Astrocyte (in vitro differentiated cells and primary cell): Measurements from ENCODE around the gene OLA1. TPM values are rescaled to one million over a fixed set of nuclear protein-coding genes. Genes with fewer than 3 reads are reported as not detected.

Source experiments
- DNase-seq: peaks from one replicate; pipeline ENCODE4 v3.0.0-alpha.2; 2010; ENCODE audit warnings: low read depth
- FAIRE-seq: peaks from 2 replicates; lab custom pipeline; 2011; peaks lifted over from hg19 to GRCh38; lab: Jason Lieb, UNC
- H2AFZ ChIP-seq: 2 replicates; pipeline ENCODE4 v1.6.0; 2012; ENCODE audit warnings: low read depth, low read length, inconsistent platforms
- H3K27ac ChIP-seq: 2 replicates; pipeline ENCODE4 v1.5.1; 2011; ENCODE audit warnings: low read depth, low read length, inconsistent platforms
- H3K27me3 ChIP-seq: 2 replicates; pipeline ENCODE4 v1.6.0; 2011; ENCODE audit warnings: low read length, inconsistent platforms; ENCODE audit not compliant: insufficient read depth
- H3K36me3 ChIP-seq: 2 replicates; pipeline ENCODE4 v1.5.1; 2011; ENCODE audit warnings: low read length, inconsistent platforms; ENCODE audit not compliant: insufficient read depth
- H3K4me1 ChIP-seq: 2 replicates; pipeline ENCODE4 v1.5.1; 2011; ENCODE audit warnings: low read length, inconsistent platforms; ENCODE audit not compliant: insufficient read depth
- H3K4me2 ChIP-seq: 2 replicates; pipeline ENCODE4 v1.6.0; 2012; ENCODE audit warnings: low read length, inconsistent platforms
- H3K4me3 ChIP-seq: 2 replicates; pipeline ENCODE4 v1.5.1; 2011; ENCODE audit warnings: low read depth, mild to moderate bottlenecking, low read length, inconsistent platforms; ENCODE audit not compliant: insufficient read depth
- H3K79me2 ChIP-seq: 2 replicates; pipeline ENCODE4 v1.6.0; 2012; ENCODE audit warnings: mild to moderate bottlenecking, low read length, inconsistent platforms; ENCODE audit not compliant: insufficient read depth
- H3K9ac ChIP-seq: 2 replicates; pipeline ENCODE4 v1.6.0; 2012; ENCODE audit warnings: mild to moderate bottlenecking, low read length, inconsistent platforms
- H3K9me3 ChIP-seq: 2 replicates; pipeline ENCODE4 v1.5.1; 2012; ENCODE audit warnings: low read depth, mild to moderate bottlenecking, low read length, inconsistent platforms; ENCODE audit not compliant: insufficient read depth
- H4K20me1 ChIP-seq: 2 replicates; pipeline ENCODE4 v1.6.0; 2012; ENCODE audit warnings: low read length, inconsistent platforms; ENCODE audit not compliant: insufficient read depth
- H3K27ac Mint-ChIP-seq: one replicate; pipeline ENCODE4 v1.8.0; 2021; ENCODE audit warnings: mild to moderate bottlenecking, mixed read lengths; ENCODE audit not compliant: unreplicated experiment
- H3K27me3 Mint-ChIP-seq: one replicate; pipeline ENCODE4 v1.8.0; 2021; ENCODE audit warnings: low read depth, mixed read lengths; ENCODE audit not compliant: unreplicated experiment
- H3K36me3 Mint-ChIP-seq: one replicate; pipeline ENCODE4 v1.8.0; 2021; ENCODE audit warnings: low read depth, mixed read lengths; ENCODE audit not compliant: unreplicated experiment
- H3K4me1 Mint-ChIP-seq: one replicate; pipeline ENCODE4 v1.8.0; 2021; ENCODE audit warnings: low read depth, mixed read lengths; ENCODE audit not compliant: unreplicated experiment
- H3K4me3 Mint-ChIP-seq: one replicate; pipeline ENCODE4 v1.8.0; 2021; ENCODE audit warnings: mild to moderate bottlenecking, moderate library complexity, mixed read lengths; ENCODE audit not compliant: unreplicated experiment
- H3K9me3 Mint-ChIP-seq: one replicate; pipeline ENCODE4 v1.8.0; 2021; ENCODE audit warnings: mild to moderate bottlenecking, mixed read lengths; ENCODE audit not compliant: unreplicated experiment
- CTCF ChIP-seq: IDR thresholded peaks from 2 replicates; pipeline ENCODE4 v1.5.1; 2011; ENCODE audit warnings: low read depth, mild to moderate bottlenecking, inconsistent platforms, low read length, moderate library complexity; ENCODE audit not compliant: insufficient read depth
- EZH2 ChIP-seq: IDR thresholded peaks from 2 replicates; pipeline ENCODE4 v1.6.1; 2012; ENCODE audit warnings: mild to moderate bottlenecking, low read length, inconsistent platforms; ENCODE audit not compliant: insufficient read depth
- total RNA-seq: library from RNA; stranded (reverse); gene quantifications from 2 replicates; pipeline ENCODE4 v1.2.1, GENCODE V29; 2021

OLA1 gene
- total RNA-seq, 1 donor from 2014 or later = 104 TPM

GRCh38 chr2:174209325-174209724 lies 39.0 kb downstream of the OLA1 start:
- H3K4me3 Mint-ChIP-seq = no peak overlapping the region
- H3K4me2 ChIP-seq = no peak overlapping the region
- H3K4me1 Mint-ChIP-seq = peaks cover 6% of the 10 kb centered on the region
- no peaks in the 10 kb centered on the region for H3K36me3 ChIP-seq
- no peaks in the 10 kb centered on the region for H3K27me3 ChIP-seq
- TF ChIP-seq EZH2 (no peak), CTCF (no peak)
- peaks cover 2% of the 10 kb centered on the region for H3K36me3 Mint-ChIP-seq
- peaks cover 68% of the 10 kb centered on the region for H3K79me2 ChIP-seq
- FAIRE-seq (no peak), DNase-seq (no peak)
- no peak overlapping the region for H3K27ac Mint-ChIP-seq
- no peaks in the 10 kb centered on the region for H3K27me3 Mint-ChIP-seq
- no peak overlapping the region for H3K4me3 ChIP-seq
- H3K9me3 Mint-ChIP-seq = no peaks in the 10 kb centered on the region
- no peak overlapping the region for H2AFZ ChIP-seq
- no peak overlapping the region for H3K27ac ChIP-seq
- H3K4me1 ChIP-seq = no peaks in the 10 kb centered on the region
- H3K9me3 ChIP-seq = no peaks in the 10 kb centered on the region
- H3K9ac ChIP-seq = no peak overlapping the region
- peaks cover 40% of the 10 kb centered on the region for H4K20me1 ChIP-seq

GRCh38 chr2:174208026-174208425 lies 40.3 kb downstream of the OLA1 start:
- Histone ChIP-seq H2AFZ (no peak overlapping the region), H3K27ac (no peak overlapping the region), H3K79me2 (peaks cover 61% of the 10 kb centered on the region), H3K4me3 (no peak overlapping the region), H3K9me3 (no peaks in the 10 kb centered on the region), H3K27me3 (no peaks in the 10 kb centered on the region), H3K36me3 (no peaks in the 10 kb centered on the region), H3K4me2 (no peak overlapping the region), H4K20me1 (peaks cover 37% of the 10 kb centered on the region), H3K9ac (no peak overlapping the region), H3K4me1 (no peaks in the 10 kb centered on the region)
- peaks cover 2% of the 10 kb centered on the region for H3K36me3 Mint-ChIP-seq
- H3K4me1 Mint-ChIP-seq = peaks cover 6% of the 10 kb centered on the region
- TF ChIP-seq CTCF (no peak), EZH2 (no peak)
- H3K27ac Mint-ChIP-seq = no peak overlapping the region
- H3K4me3 Mint-ChIP-seq = no peak overlapping the region
- no peaks in the 10 kb centered on the region for H3K9me3 Mint-ChIP-seq
- no peak for FAIRE-seq
- H3K27me3 Mint-ChIP-seq = no peaks in the 10 kb centered on the region
- no peak for DNase-seq

GRCh38 chr2:174205562-174205961 lies 42.8 kb downstream of the OLA1 start:
- no peak for DNase-seq
- peaks cover 2% of the 10 kb centered on the region for H3K36me3 Mint-ChIP-seq
- no peak overlapping the region for H3K27ac Mint-ChIP-seq
- no peaks in the 10 kb centered on the region for H3K9me3 Mint-ChIP-seq
- Histone ChIP-seq H3K79me2 (peaks cover 69% of the 10 kb centered on the region), H3K9ac (no peak overlapping the region), H3K27me3 (no peaks in the 10 kb centered on the region), H3K4me2 (no peak overlapping the region), H3K36me3 (no peaks in the 10 kb centered on the region), H3K4me1 (no peaks in the 10 kb centered on the region), H3K9me3 (no peaks in the 10 kb centered on the region), H3K4me3 (no peak overlapping the region), H3K27ac (no peak overlapping the region), H2AFZ (no peak overlapping the region), H4K20me1 (peaks cover 34% of the 10 kb centered on the region)
- no peaks in the 10 kb centered on the region for H3K27me3 Mint-ChIP-seq
- no peak overlapping the region for H3K4me3 Mint-ChIP-seq
- TF ChIP-seq EZH2 (no peak), CTCF (no peak)
- no peak for FAIRE-seq
- H3K4me1 Mint-ChIP-seq = no peaks in the 10 kb centered on the region
